Measurements from ENCODE around the gene FAAP20. TPM values are rescaled to one million over a fixed set of nuclear protein-coding genes. Genes with fewer than 3 reads are reported as not detected.

The FAAP20 gene
- total and polyA plus RNA-seq, 9 of the 15 experiments (the other 6 are each of a cell fraction or from before 2014, with no cell fraction given), result 0.58 to 143 (median 9.9) TPM

DNA sequence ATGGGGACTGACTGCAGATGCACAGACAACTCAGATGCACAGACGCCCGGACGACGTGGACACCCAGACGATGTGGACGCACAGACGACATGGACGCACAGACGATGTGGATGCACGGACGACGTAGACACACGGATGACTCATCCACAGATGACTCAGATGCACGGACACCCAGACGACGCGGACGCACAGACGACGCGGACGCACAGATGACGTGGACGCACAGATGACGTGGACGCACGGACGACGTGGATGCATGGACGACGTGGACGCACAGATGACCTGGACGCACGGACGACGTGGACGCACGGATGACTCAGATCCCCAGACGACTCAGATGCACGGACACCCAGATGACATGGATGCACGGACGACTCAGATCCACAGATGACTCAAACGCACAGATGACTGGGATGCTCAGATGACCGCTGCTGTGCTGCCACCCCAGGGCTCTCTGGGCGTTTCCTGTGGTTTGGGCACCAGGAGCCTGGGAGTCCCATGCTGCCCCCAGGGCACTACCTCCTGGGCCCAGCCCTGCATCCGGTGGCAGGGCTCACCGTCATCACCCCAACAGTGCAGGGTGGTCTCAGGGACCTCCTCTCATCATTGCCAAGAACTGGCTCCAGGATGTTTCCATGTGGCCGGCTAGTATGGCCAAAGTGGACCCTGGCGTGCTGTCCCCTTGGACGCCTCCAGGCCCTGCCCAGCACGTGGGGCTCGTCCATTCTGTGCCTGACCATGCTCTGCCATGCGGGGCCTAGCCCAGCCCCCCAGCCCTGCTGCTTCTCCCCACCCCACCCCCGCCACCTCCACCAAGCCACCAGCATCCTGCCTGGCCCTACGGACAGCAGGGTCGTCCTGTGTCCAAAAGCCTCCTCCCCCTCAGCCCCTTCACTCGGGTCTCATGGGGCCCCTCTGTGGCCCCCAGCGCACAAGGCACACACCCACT, 14.0 kb downstream of the FAAP20 start (continued):
- TF ChIP-seq ZNF184 (CRISPR knock-in tag; IDR thresholded peaks at IDR 0.05) (no peak), NEUROD1 (IDR thresholded peaks at IDR 0.05; ENCODE audit: borderline replicate concordance, low read depth, low read length, partially characterized antibody) (peak; percentile 64), SMAD3 (CRISPR knock-in tag; conservative IDR thresholded peaks at IDR 0.05) (no peak), ZBTB7A (IDR thresholded peaks at IDR 0.05; ENCODE audit: borderline replicate concordance, control insufficient read depth, low read depth, low read length) (peak; percentile 14; the same call in 1 of the 2 replicates), ZNF830 (CRISPR knock-in tag; IDR thresholded peaks at IDR 0.05) (no peak), NR3C1 (CRISPR knock-in tag; IDR thresholded peaks at IDR 0.05) (no peak), RBFOX2 (IDR thresholded peaks at IDR 0.05; ENCODE audit: low read depth, low read length) (peak; percentile 84), ZNF589 (CRISPR knock-in tag; IDR thresholded peaks at IDR 0.05; ENCODE audit: low read depth) (no peak), TAF9B (IDR thresholded peaks at IDR 0.05; ENCODE audit: partially characterized antibody) (peak; percentile 98), CHD2 (IDR thresholded peaks at IDR 0.05; ENCODE audit: low read depth, low read length) (no peak), GABPB2 (CRISPR knock-in tag; conservative IDR thresholded peaks at IDR 0.05) (no peak), HLTF (IDR thresholded peaks at IDR 0.05) (no peak), ERF (CRISPR knock-in tag; IDR thresholded peaks at IDR 0.05) (no peak), ASH1L (IDR thresholded peaks at IDR 0.05; ENCODE audit: borderline replicate concordance, low read depth, partially characterized antibody) (no peak), NCOA4 (IDR thresholded peaks at IDR 0.05; ENCODE audit: partially characterized antibody) (no peak), MCM5 (IDR thresholded peaks at IDR 0.05; ENCODE audit: low read depth) (no peak), STAT5A (IDR thresholded peaks at IDR 0.05; ENCODE audit: borderline replicate concordance, low read length) (peak; percentile 32; the same call in 1 of the 2 replicates)
- TF ChIP-seq, protein P1, sequence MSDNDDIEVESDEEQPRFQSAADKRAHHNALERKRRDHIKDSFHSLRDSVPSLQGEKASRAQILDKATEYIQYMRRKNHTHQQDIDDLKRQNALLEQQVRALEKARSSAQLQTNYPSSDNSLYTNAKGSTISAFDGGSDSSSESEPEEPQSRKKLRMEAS (CRISPR knock-in tag; IDR thresholded peaks at IDR 0.05), result peak; percentile 85
- TF ChIP-seq, protein P2, sequence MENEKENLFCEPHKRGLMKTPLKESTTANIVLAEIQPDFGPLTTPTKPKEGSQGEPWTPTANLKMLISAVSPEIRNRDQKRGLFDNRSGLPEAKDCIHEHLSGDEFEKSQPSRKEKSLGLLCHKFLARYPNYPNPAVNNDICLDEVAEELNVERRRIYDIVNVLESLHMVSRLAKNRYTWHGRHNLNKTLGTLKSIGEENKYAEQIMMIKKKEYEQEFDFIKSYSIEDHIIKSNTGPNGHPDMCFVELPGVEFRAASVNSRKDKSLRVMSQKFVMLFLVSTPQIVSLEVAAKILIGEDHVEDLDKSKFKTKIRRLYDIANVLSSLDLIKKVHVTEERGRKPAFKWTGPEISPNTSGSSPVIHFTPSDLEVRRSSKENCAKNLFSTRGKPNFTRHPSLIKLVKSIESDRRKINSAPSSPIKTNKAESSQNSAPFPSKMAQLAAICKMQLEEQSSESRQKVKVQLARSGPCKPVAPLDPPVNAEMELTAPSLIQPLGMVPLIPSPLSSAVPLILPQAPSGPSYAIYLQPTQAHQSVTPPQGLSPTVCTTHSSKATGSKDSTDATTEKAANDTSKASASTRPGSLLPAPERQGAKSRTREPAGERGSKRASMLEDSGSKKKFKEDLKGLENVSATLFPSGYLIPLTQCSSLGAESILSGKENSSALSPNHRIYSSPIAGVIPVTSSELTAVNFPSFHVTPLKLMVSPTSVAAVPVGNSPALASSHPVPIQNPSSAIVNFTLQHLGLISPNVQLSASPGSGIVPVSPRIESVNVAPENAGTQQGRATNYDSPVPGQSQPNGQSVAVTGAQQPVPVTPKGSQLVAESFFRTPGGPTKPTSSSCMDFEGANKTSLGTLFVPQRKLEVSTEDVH (IDR thresholded peaks at IDR 0.05; ENCODE audit: low read depth, partially characterized antibody), result peak; percentile 91
- TF ChIP-seq, protein P3, sequence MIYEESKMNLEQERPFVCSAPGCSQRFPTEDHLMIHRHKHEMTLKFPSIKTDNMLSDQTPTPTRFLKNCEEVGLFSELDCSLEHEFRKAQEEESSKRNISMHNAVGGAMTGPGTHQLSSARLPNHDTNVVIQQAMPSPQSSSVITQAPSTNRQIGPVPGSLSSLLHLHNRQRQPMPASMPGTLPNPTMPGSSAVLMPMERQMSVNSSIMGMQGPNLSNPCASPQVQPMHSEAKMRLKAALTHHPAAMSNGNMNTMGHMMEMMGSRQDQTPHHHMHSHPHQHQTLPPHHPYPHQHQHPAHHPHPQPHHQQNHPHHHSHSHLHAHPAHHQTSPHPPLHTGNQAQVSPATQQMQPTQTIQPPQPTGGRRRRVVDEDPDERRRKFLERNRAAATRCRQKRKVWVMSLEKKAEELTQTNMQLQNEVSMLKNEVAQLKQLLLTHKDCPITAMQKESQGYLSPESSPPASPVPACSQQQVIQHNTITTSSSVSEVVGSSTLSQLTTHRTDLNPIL (CRISPR knock-in tag; IDR thresholded peaks at IDR 0.05), result no peak
- TF ChIP-seq, protein P4, sequence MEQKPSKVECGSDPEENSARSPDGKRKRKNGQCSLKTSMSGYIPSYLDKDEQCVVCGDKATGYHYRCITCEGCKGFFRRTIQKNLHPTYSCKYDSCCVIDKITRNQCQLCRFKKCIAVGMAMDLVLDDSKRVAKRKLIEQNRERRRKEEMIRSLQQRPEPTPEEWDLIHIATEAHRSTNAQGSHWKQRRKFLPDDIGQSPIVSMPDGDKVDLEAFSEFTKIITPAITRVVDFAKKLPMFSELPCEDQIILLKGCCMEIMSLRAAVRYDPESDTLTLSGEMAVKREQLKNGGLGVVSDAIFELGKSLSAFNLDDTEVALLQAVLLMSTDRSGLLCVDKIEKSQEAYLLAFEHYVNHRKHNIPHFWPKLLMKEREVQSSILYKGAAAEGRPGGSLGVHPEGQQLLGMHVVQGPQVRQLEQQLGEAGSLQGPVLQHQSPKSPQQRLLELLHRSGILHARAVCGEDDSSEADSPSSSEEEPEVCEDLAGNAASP (IDR thresholded peaks at IDR 0.05), result no peak
